GM21515 (cell line): Measurements from ENCODE around the gene LRRK2.

Experiments
- ATAC-seq: cut with Tn5 transposase; IDR thresholded peaks from one replicate; pipeline ENCODE4 v1.9.1; 2021; ENCODE audit not compliant: unreplicated experiment

LRRK2 gene

DNA sequence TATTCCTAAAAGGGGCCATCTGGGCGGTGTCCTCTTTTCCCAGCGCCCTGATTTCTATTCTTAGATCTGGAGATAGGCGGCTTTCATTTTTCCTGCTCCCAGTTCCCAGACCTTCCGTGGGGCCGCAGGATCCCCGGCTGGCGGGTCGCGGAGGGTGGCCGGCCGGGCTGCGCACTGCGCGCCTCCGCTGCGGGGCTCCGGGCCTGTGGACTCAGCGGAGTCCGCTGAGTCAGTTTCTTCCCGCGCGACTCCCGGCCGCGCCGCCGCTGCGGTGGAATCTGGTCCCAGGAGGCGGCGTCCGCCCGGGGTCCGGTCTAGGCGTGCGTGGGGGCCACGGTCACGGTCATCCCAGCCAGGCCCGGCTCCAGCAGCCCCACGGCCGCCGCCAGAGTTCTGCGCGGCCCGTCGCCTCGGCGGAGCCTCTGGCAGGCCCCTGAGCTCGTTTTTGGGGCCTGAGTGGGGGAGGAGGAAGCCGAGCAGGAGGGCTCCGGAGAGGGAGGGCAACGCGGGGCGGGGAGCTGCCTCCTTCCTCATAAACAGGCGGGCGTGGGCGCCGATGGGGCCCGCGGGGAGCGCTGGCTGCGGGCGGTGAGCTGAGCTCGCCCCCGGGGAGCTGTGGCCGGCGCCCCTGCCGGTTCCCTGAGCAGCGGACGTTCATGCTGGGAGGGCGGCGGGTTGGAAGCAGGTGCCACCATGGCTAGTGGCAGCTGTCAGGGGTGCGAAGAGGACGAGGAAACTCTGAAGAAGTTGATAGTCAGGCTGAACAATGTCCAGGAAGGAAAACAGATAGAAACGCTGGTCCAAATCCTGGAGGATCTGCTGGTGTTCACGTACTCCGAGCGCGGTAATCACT lies at the start of gene LRRK2:
Gene LRRK2, plus strand, starts transcription at position 559 of the 853 bp plus-strand sequence. Its CDS starts 135 bp downstream, at position 694.
- peak; percentile 58 for ATAC-seq

DNA sequence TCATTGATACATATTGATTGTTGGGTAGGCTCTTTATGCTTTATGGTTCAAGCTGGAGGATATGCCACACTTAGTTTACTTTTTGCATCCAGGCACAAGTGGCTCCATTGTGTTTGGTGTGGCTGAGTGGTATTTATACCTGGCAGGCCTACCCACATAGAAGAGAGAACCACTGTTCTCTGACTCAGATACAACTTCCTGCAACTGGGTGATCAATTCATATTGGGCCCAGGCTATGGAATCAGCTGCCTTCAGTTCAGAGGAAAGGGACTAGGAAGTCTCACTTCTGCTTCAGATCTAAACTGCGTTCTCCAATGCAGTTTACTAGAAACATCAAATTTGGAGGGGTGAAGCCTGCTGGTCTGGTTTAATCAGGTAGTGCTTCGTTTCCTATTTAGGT lies 49.8 kb upstream of the LRRK2 start:
- no peak for ATAC-seq

DNA sequence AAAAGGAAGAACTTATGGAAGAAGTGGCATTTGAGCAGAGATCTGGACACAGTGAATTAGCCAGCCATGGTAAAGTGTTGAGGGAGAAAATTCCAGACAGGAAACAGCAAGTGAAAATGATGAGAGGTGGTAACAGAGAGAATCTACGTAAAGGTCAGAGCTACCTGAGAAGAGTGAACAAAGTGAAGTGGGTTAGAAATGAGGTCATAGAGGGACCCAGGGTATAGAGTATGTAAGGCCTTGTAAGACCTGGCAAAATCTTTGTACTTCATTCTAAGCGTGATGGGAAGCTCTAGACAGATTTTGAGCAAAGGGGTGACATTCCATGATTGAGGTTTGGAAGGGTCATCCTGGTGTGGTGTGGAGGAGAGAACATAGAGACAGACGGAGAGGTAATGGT lies 49.3 kb upstream of the LRRK2 start:
- no peak for ATAC-seq

DNA sequence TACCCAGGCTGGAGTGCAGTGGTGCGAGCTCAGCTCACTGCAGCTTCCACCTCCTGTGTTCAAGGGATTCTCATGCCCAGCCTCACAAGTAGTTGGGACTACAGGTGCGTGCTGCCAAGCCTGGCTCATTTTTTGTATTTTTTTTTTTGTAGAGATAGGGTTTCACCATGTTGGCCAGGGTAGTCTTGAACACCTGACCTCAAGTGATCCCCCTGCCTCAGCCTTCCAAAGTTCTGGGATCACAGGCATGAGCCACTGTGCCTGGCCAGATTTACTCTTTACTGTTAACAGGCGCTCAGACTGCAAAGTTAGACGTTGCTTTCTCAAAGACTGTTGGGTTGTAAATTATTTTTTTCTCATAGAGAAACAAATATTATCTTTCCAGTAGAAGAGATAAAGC lies 46.1 kb upstream of the LRRK2 start:
- no peak for ATAC-seq

- no peak for ATAC-seq
Measured at GRCh38 chr12:40181490-40181889, 43.3 kb upstream of the LRRK2 start.

GRCh38 chr12:40183715-40184114 lies 41.1 kb upstream of the LRRK2 start:
- ATAC-seq: no peak

DNA sequence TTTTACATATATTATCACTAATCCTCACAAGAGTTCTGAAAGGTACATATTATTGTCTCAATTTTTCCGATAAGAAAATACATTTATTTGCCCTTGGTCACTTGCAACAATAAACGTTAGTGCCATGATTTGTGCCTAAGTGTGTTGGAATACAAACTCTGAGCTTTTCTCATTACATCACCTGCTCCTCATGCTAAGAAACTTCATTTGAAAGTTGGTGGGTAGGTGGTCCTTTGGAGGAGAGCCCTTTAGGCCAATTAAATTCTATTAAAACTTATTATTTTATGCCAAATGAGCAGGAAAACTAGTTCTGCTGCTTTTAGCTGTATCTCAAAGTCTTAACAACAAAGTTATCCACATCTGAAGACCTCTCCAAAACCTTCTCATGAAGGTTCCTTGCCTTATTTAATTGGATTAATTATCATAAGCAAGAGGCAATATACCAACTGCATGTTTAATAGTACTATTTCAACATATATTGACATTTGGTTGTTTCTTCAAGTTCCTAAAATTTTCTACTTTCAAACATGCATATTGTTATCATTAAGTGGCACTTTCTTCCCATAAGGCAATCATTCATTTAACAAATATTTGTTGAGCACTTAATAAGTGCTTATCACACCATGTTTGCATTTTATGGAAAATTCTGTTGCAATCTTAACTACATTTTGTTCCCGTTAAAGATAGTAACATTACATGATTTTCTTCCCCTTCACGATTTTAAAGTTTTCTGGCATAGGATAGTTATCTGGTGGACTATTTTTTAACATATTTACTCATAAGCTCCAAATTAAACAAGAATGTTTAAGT lies 40.1 kb upstream of the LRRK2 start:
- ATAC-seq: no peak

DNA sequence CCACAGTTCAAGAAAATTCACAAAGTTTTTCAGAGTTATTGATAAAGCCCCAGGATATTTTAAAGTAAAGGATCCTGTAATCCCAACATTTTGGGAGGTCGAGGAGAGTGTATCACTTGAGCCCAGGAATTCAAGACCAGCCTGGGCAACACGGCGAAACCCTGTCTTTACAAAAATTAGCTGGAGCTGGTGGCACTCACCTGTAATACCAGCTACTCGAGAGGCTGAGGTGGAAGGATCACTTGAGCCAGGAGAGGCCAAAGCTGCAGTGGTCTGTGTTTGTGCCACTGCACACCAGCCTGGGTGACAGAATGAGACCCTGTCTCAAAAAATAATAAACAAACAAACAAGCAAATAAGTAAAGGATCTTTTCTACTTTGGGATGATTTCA lies 39.5 kb upstream of the LRRK2 start:
- ATAC-seq: no peak

DNA sequence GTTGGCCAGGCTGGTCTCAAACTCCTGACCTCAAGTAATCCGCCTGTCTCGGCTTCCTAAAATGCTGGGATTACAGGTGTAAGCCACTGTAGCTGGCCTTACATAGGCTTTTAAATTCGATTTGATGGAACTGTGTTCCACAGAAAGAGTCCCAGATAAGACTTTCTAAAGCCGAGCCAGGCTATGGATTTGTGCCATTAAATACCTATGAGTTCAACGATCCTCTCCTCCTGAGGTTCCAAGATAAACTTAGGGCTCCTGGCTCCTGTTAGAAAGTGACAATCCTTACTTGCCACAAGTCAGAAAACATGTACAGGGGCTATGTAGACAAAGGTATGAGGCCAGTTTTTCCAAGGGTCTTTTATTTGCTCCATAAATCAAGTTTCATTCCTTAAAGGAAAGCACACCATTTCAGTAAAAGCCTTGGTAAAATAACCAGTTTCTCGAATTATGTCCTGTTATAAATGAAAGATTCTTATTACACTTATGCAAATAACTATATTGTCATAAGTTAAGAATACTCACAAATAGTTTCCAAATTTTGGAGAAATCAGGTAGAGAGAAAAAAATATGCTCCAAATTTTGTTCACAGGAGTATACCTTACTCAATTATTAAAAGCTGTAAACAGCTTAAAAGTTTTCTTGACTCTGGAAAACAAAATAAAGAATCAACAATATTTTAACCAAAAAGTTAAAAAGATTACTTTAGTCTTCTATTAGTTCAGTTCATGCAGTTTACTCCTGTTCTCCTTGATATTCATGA lies 36.1 kb upstream of the LRRK2 start:
- ATAC-seq: no peak

DNA sequence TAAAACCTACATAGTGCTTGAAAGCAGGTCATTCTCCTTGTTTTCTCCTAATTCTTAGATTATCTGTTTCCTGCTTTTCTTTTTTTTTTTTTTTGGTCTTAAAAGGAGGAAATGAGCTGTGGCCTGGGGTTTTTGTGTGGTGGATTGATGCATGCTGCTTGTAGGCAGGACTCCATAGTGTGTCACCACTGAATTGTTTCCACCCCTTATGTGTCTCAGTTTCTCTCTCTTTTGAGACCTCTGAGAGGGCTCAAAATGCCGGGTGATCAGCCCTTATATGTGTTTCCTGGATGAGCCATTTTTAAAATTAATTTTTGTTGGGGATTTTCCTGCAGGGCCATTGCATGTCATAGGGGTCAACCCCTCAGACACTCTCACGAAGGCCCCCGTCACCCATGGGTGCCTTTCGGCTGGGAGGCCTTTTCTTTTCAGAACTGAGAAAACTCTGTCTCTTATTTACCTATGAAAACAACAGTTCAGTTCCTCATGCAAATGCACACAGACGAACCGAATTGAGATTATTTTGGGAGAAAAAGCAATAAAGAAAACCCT lies 32.0 kb upstream of the LRRK2 start:
- peak; percentile 97 for ATAC-seq

DNA sequence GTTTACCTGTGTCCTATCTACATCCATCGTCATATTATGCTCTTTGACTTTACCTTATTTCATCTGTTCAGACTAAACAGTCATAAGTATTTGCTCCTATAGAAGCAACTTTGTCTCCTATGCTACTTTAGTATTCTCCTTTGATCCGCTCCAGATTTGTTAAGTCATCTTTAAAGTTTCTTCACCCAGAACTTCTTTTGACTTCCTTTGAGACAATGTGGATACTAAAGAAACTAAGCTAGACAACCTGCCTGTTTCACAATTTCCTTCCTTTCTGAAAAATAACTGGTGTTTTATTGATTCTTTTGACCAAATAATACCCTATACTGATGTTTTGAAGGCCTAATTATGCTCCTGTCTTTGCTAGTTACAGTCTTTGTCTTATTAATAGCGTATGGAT lies 30.0 kb upstream of the LRRK2 start:
- no peak for ATAC-seq

GRCh38 chr12:40197590-40197989 lies 27.2 kb upstream of the LRRK2 start:
- no peak for ATAC-seq

DNA sequence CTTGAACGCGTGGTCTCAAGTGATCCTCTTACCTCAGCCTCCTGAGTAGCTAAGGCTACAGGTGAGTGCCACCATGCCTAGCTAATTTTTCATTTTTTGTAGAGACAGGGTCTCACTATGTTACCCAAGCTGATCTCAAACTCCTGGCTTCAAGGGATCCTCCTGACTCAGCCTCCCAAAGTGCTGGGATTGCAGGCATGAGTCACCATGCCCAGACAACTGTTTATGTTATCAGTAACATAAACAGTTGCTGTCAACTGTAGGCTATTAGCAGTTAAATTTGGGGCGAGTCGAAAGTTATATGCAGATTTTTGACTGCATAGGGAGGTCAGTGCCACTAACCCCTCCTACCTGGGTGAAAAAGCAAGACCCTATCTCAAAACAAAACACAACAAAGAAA lies 26.2 kb upstream of the LRRK2 start:
- ATAC-seq: no peak

- ATAC-seq: no peak
Measured at GRCh38 chr12:40202095-40203059, 22.4 kb upstream of the LRRK2 start.

- ATAC-seq: no peak
Measured at GRCh38 chr12:40203060-40203430, 21.8 kb upstream of the LRRK2 start.

DNA sequence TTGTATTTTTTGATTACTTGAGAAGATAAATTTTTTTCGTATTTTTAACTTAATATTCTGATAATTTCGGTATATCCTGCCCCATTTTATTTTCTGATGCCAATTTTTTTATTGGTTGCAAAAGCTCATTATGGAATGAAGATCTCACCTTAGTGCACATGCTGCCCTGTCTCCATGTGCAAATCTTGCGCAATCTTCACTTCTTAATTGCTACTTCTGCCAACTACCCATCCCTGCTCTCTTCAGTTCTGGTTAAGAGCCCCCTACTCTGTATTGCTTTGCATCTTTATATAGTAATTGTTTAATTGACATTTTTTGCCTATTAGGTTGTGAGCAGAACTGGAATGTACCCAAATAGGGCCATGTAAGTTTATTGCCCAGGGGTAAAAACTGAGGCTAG lies 20.5 kb upstream of the LRRK2 start:
- no peak for ATAC-seq

- no peak for ATAC-seq
Measured at GRCh38 chr12:40207551-40207950, 17.2 kb upstream of the LRRK2 start.

DNA sequence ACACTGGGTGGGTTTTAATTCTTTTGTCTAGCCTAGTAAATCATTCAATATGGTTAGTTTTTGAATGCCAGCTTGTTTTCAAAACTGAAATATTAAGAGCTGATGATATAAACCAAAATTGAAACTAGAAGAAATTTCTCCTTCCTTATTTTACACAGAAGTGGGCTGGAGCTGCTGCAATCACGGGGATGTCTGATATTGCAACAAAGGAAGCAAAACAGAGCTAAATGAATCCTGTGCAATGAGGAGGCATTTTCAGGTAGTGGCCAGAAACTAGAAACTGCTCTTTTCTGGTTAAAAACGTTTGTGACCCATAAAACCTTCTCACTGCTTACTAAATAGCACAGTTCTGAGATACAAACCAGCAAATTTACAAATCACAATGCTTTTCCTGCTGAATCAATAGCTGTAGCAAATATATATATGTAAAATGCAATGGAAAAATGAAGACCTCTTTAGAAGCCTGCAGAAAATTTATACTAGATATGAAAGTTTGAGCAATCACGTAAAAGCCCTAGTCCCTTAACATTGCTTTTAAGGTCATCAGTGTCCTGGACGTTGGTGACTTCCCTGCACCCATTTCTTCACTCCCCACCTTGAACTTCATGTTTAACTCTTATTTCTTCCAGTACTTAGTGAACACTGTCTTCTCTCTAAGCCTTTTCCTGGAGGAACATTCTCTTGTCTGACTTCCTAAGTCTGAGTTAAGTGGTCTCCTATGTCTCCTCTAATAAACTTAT lies 15.9 kb upstream of the LRRK2 start:
- peak; percentile 95 for ATAC-seq

GRCh38 chr12:40209886-40210285 lies 14.9 kb upstream of the LRRK2 start:
- no peak for ATAC-seq
